ENCODE results near the gene CTF1. TPM values are rescaled to one million over a fixed set of nuclear protein-coding genes. Genes with fewer than 3 reads are reported as not detected.

Gene CTF1
- total and polyA plus RNA-seq, 4 donors: 0.19 to 0.75 (median 0.35) TPM; not detected in 1

- peak overlapping the region; percentile 91 to 92 for H3K27ac ChIP-seq (ENCODE audit: low read depth in 1 of 2, low read length in 2 of 2)
- WGBS: 2% methylated on average over 21 of the region's 21 CpGs
Measured at GRCh38 chr16:30949650-30950515, 53.5 kb downstream of the CTF1 start.

More at GRCh38 chr16:30949650-30950515, 53.5 kb downstream of the CTF1 start:
- H3K4me3 ChIP-seq (ENCODE audit: low read depth in 1 of 3, low read length in 3 of 3): peak overlapping the region; percentile 84 to 90 (median 86)
- TF ChIP-seq RXRA (IDR thresholded peaks at IDR 0.05) (peak; percentile 94 to 96), TAF1 (conservative IDR thresholded peaks at IDR 0.05) (peak; percentile 96), FOXA1 (IDR thresholded peaks at IDR 0.05) (peak; percentile 31), FOXA2 (IDR thresholded peaks at IDR 0.05) (peak; percentile 9), SP1 (IDR thresholded peaks at IDR 0.05) (peak; percentile 89), NR2F2 (IDR thresholded peaks at IDR 0.05) (peak; percentile 85), EGR1 (IDR thresholded peaks at IDR 0.05; ENCODE audit: low read depth in 2 of 2) (peak in 1 of 2 donors; percentile 65), RAD21 (IDR thresholded peaks at IDR 0.05) (no peak), HNF4A (conservative IDR thresholded peaks at IDR 0.05) (peak; percentile 81 to 82), JUND (IDR thresholded peaks at IDR 0.05) (peak; percentile 43 to 70), HNF4G (IDR thresholded peaks at IDR 0.05) (peak; percentile 15), CTCF (IDR thresholded peaks at IDR 0.05; ENCODE audit: low read depth, low read length, missing input control) (no peak), YY1 (IDR thresholded peaks at IDR 0.05) (peak; percentile 93), ZBTB33 (IDR thresholded peaks at IDR 0.05) (peak; percentile 72), GABPA (IDR thresholded peaks at IDR 0.05 in 1 of 2, conservative IDR thresholded peaks at IDR 0.05 in 1 of 2) (peak in 1 of 2 donors; percentile 76)
- TF ChIP-seq, protein P1, sequence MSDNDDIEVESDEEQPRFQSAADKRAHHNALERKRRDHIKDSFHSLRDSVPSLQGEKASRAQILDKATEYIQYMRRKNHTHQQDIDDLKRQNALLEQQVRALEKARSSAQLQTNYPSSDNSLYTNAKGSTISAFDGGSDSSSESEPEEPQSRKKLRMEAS (IDR thresholded peaks at IDR 0.05): peak; percentile 81
- TF ChIP-seq, protein P2, sequence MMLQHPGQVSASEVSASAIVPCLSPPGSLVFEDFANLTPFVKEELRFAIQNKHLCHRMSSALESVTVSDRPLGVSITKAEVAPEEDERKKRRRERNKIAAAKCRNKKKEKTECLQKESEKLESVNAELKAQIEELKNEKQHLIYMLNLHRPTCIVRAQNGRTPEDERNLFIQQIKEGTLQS (IDR thresholded peaks at IDR 0.05): no peak
- TF ChIP-seq, protein P3, sequence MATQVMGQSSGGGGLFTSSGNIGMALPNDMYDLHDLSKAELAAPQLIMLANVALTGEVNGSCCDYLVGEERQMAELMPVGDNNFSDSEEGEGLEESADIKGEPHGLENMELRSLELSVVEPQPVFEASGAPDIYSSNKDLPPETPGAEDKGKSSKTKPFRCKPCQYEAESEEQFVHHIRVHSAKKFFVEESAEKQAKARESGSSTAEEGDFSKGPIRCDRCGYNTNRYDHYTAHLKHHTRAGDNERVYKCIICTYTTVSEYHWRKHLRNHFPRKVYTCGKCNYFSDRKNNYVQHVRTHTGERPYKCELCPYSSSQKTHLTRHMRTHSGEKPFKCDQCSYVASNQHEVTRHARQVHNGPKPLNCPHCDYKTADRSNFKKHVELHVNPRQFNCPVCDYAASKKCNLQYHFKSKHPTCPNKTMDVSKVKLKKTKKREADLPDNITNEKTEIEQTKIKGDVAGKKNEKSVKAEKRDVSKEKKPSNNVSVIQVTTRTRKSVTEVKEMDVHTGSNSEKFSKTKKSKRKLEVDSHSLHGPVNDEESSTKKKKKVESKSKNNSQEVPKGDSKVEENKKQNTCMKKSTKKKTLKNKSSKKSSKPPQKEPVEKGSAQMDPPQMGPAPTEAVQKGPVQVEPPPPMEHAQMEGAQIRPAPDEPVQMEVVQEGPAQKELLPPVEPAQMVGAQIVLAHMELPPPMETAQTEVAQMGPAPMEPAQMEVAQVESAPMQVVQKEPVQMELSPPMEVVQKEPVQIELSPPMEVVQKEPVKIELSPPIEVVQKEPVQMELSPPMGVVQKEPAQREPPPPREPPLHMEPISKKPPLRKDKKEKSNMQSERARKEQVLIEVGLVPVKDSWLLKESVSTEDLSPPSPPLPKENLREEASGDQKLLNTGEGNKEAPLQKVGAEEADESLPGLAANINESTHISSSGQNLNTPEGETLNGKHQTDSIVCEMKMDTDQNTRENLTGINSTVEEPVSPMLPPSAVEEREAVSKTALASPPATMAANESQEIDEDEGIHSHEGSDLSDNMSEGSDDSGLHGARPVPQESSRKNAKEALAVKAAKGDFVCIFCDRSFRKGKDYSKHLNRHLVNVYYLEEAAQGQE (IDR thresholded peaks at IDR 0.05): peak; percentile 92
- no peaks in the 10 kb centered on the region for H3K36me3 ChIP-seq (ENCODE audit: control insufficient read depth in 4 of 4, insufficient read depth in 3 of 4, low read depth in 1 of 4, low read length in 3 of 4)
- H3K4me1 ChIP-seq (ENCODE audit: control insufficient read depth in 4 of 4, insufficient read depth in 4 of 4, low read length in 3 of 4): peaks cover 19 to 53% (median 44%) of the 10 kb centered on the region in 4 donors
- no peaks in the 10 kb centered on the region for H3K27me3 ChIP-seq (ENCODE audit: control insufficient read depth in 4 of 4, insufficient read depth in 4 of 4, low read length in 3 of 4)
- no peaks in the 10 kb centered on the region for H3K9me3 ChIP-seq (ENCODE audit: control insufficient read depth in 4 of 4, low read length in 3 of 4)
- peak overlapping the region; percentile 77 to 88 for H3K9ac ChIP-seq (ENCODE audit: low read depth in 1 of 2, low read length in 2 of 2)
- DNase-seq (ENCODE audit: low spot score): peak; percentile 79
